Peyer's patch (tissue), 4 donors: ENCODE data around the gene PUSL1. TPM values are rescaled to one million over a fixed set of nuclear protein-coding genes. Genes with fewer than 3 reads are reported as not detected.

Source experiments
- DNase-seq, 3 donors: peaks; one replicate each; pipeline ENCODE4 v3.0.0-alpha.2; 2017 to 2019
- H3K27ac ChIP-seq, 4 donors: fragments of 200-600 bp; sonication (generic); one replicate each; pipeline ENCODE4 v1.5.1; 2016 to 2019
- H3K27me3 ChIP-seq, 2 donors: fragments of 200-600 bp; sonication (generic); one replicate each; pipeline ENCODE4 v1.5.1; 2019
- H3K36me3 ChIP-seq, 3 donors: fragments of 200-600 bp; sonication (generic); one replicate each; pipeline ENCODE4 v1.5.1; 2016 to 2019
- H3K4me1 ChIP-seq, 4 donors: fragments of 200-600 bp; sonication (generic); one replicate each; pipeline ENCODE4 v1.5.1; 2016 to 2019
- H3K4me3 ChIP-seq, 4 donors: fragments of 200-600 bp; sonication (generic); 1 replicate in 3 of 4; 2 replicates in 1 of 4; pipeline ENCODE4 v1.5.1; 2016 to 2019; ENCODE audit warnings: mild to moderate bottlenecking in 1 of 4
- H3K9me3 ChIP-seq, 4 donors: fragments of 200-600 bp; sonication (generic); one replicate each; pipeline ENCODE4 v1.5.1; 2016 to 2019; ENCODE audit warnings: mild to moderate bottlenecking in 1 of 4
- POLR2A ChIP-seq, 2 donors: fragments of 450-650 bp; IDR thresholded peaks; one replicate each; pipeline ENCODE4 v1.5.1; 2017; ENCODE audit warnings: antibody characterized with exemption in 2 of 2, mild to moderate bottlenecking in 2 of 2, moderate library complexity in 2 of 2
- small RNA-seq, 2 donors: library from RNA; depleted of rRNA; stranded (forward); fragments of <200 nt; gene quantifications; one replicate each; pipeline ENCODE3, GENCODE V24; 2016
- total RNA-seq, 4 donors: library from RNA; depleted of rRNA; stranded (reverse); fragments of >200 nt; gene quantifications; one replicate each; pipeline ENCODE4 v1.1.0, GENCODE V29; 2016
- TF ChIP-seq, protein P1 (sequence below), 6 experiments: fragments of 450-650 bp in 4 of 6; fragments of 200-600 bp in 2 of 6; sonication (generic) in 1 of 6; IDR thresholded peaks; one replicate each; pipeline ENCODE4 v1.5.1; 2017 to 2019; ENCODE audit warnings: antibody characterized with exemption in 6 of 6, mild to moderate bottlenecking in 3 of 6, moderate library complexity in 1 of 6

Gene PUSL1
- total RNA-seq, 4 donors from 2014 or later, result 12.4 to 38.9 (median 24.4) TPM

DNA sequence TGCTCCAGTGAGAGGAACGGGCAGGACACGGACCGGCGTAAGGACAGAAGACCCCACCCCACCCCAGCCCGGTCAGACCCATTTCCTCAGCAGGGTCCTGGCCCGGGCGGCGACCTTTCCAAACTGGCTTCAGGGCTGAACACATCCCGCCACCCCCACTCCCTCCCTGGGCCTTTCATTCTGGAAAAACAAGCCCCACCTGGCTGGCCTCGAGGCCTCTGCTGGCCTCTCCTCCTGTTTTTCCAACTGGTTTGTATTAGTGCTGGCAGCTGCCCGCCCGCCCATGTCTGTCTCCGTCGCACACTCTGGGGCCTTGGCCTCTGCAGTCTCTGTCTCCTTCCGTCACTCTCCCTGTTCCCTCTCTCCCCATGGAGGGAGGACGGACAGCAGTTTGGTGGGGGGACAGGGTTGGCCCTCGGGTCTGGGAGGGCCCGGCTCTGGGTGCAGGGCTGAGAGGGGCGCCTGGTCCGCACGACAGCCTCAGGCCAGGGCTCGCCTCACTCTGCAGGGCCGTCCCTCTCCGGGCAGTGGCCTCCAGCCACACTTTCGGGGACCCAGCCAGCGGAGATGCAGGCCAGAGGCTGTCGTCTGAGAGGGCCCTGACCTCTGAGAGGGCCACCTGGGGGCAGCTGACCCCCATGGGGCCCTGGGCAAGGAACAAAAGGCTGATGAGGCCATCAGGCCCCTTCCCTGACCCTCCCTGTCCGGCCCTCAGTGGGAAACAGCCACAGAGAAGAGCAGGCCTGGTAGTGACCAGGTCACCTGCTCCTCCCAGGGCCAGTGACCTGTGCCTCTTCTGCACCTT lies 51.5 kb downstream of the PUSL1 start:
- Histone ChIP-seq H3K27ac (peak overlapping the region; percentile 41 to 92 (median 76)), H3K27me3 (peaks cover 0 to 8% of the 10 kb centered on the region in 2 donors)

DNA sequence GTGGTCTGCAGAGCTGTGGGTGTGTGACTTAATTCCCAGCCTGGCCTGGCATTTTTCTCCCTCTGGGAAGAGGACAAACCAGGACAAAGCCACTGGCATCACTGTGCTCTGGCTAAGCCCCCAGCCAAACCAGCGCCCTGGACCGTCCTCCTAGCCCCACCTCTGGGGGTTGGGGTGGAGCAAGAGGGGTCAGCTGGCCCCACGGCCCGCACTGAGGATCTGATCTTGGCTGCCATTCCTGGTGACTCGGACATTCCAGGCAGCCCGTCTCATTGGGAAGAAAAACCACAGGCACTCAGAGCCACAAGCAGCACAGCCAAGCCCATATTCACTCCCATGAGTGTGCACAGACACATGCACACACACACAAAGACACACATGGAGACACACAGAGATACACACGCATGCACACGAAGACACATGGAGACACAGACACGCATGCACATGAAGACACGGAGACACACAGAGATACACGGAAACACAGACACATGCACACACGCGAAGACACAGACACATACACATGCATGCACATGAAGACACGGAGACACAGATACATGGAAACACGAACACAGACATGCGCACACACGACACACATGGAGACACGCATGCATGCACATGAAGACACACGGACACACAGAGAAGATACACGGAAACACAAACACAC lies 52.2 kb downstream of the PUSL1 start:
- H3K4me3 ChIP-seq, result no peak overlapping the region
- H3K4me1 ChIP-seq, result peaks cover 0 to 45% (median 2%) of the 10 kb centered on the region in 4 donors
- no peaks in the 10 kb centered on the region for H3K9me3 ChIP-seq
- no peaks in the 10 kb centered on the region for H3K27me3 ChIP-seq
- H3K36me3 ChIP-seq, result no peaks in the 10 kb centered on the region
- peak overlapping the region; percentile 41 to 92 (median 76) for H3K27ac ChIP-seq
- no peak for TF ChIP-seq POLR2A (IDR thresholded peaks at IDR 0.05)
- TF ChIP-seq, protein P1, sequence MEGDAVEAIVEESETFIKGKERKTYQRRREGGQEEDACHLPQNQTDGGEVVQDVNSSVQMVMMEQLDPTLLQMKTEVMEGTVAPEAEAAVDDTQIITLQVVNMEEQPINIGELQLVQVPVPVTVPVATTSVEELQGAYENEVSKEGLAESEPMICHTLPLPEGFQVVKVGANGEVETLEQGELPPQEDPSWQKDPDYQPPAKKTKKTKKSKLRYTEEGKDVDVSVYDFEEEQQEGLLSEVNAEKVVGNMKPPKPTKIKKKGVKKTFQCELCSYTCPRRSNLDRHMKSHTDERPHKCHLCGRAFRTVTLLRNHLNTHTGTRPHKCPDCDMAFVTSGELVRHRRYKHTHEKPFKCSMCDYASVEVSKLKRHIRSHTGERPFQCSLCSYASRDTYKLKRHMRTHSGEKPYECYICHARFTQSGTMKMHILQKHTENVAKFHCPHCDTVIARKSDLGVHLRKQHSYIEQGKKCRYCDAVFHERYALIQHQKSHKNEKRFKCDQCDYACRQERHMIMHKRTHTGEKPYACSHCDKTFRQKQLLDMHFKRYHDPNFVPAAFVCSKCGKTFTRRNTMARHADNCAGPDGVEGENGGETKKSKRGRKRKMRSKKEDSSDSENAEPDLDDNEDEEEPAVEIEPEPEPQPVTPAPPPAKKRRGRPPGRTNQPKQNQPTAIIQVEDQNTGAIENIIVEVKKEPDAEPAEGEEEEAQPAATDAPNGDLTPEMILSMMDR (IDR thresholded peaks at IDR 0.05), result no peak
- DNase-seq, result no peak

More for the DNA sequence above, 51.5 kb downstream of the PUSL1 start:
- TF ChIP-seq, protein P1 (IDR thresholded peaks at IDR 0.05), result no peak
- Histone ChIP-seq H3K4me1 (peaks cover 0 to 52% (median 9%) of the 10 kb centered on the region in 4 donors), H3K4me3 (no peak overlapping the region), H3K9me3 (no peaks in the 10 kb centered on the region), H3K36me3 (no peaks in the 10 kb centered on the region)
- DNase-seq, result no peak

Small RNA genes lying within 50 kb of the gene (small RNA-seq; reads per million reads assigned to genes)
- 0 reads per million in 2 donors for gene MIR6726

Other genes starting within 250 kb of the PUSL1 start
- 1 to 10 TPM in 1 of 4 donors, not detected in 3; 1.3 TPM for gene RNF223, start 234.3 kb upstream of the PUSL1 start, total RNA-seq
- gene C1orf159, start 192.5 kb upstream of the PUSL1 start, total RNA-seq, result 10 to 100 TPM; 14.0 to 32.0 (median 22.7) TPM
- gene TTLL10, start 134.7 kb upstream of the PUSL1 start, total RNA-seq, result 1 to 10 TPM in 3 of 4 donors, not detected in 1; 1.6 to 3.6 (median 1.8) TPM
- 10 to 100 TPM in 1 of 4 donors, 1 to 10 TPM in 1, under 1 TPM in 1, not detected in 1; 0.70 to 38.0 (median 3.2) TPM for gene TNFRSF18, start 102.0 kb upstream of the PUSL1 start, total RNA-seq
- 1 to 10 TPM in 3 of 4 donors, not detected in 1; 1.6 to 9.1 (median 2.8) TPM for gene TNFRSF4, start 94.4 kb upstream of the PUSL1 start, total RNA-seq
- gene SDF4, start 76.6 kb upstream of the PUSL1 start, total RNA-seq, result 100 to 1,000 TPM in 3 of 4 donors, 10 to 100 TPM in 1; 88.3 to 280 (median 177) TPM
- 10 to 100 TPM in 2 of 4 donors, 1 to 10 TPM in 2; 9.1 to 13.4 (median 10.6) TPM for gene B3GALT6, start 76.4 kb upstream of the PUSL1 start, total RNA-seq
- 10 to 100 TPM in 3 of 4 donors, not detected in 1; 23.3 to 58.0 (median 44.2) TPM for gene C1QTNF12, start 61.9 kb upstream of the PUSL1 start, total RNA-seq
- gene UBE2J2, start 34.7 kb upstream of the PUSL1 start, total RNA-seq, result 10 to 100 TPM; 25.6 to 64.2 (median 55.3) TPM
- gene SCNN1D, start 28.2 kb upstream of the PUSL1 start, total RNA-seq, result 10 to 100 TPM in 3 of 4 donors, not detected in 1; 10.9 to 21.6 (median 16.9) TPM
- gene ACAP3, start 667 bp upstream of the PUSL1 start, total RNA-seq, result 100 to 1,000 TPM in 2 of 4 donors, 10 to 100 TPM in 2; 78.1 to 156 (median 110) TPM
- gene INTS11, start 16.1 kb downstream of the PUSL1 start, total RNA-seq, result 100 to 1,000 TPM; 146 to 359 (median 273) TPM
- gene CPTP, start 16.2 kb downstream of the PUSL1 start, total RNA-seq, result 10 to 100 TPM; 10.7 to 94.0 (median 84.6) TPM
- 1 to 10 TPM; 2.1 to 5.8 (median 3.0) TPM for gene TAS1R3, start 22.7 kb downstream of the PUSL1 start, total RNA-seq
- gene DVL1, start 40.8 kb downstream of the PUSL1 start, total RNA-seq, result 100 to 1,000 TPM in 3 of 4 donors, 10 to 100 TPM in 1; 76.0 to 196 (median 164) TPM
- 10 to 100 TPM; 11.7 to 56.1 (median 35.6) TPM for gene MXRA8, start 50.0 kb downstream of the PUSL1 start, total RNA-seq
- 100 to 1,000 TPM; 122 to 172 (median 134) TPM for gene AURKAIP1, start 66.6 kb downstream of the PUSL1 start, total RNA-seq
- 1,000 to 10,000 TPM in 1 of 4 donors, 100 to 1,000 TPM in 3; 216 to 1,008 (median 423) TPM for gene CCNL2, start 90.7 kb downstream of the PUSL1 start, total RNA-seq
- gene MRPL20, start 98.7 kb downstream of the PUSL1 start, total RNA-seq, result 10 to 100 TPM; 58.2 to 94.1 (median 78.2) TPM
- gene ANKRD65, start 112.7 kb downstream of the PUSL1 start, total RNA-seq, result 10 to 100 TPM in 1 of 4 donors, 1 to 10 TPM in 2, under 1 TPM in 1; 0.54 to 11.6 (median 2.0) TPM
- gene VWA1, start 127.1 kb downstream of the PUSL1 start, total RNA-seq, result 10 to 100 TPM in 1 of 4 donors, 1 to 10 TPM in 3; 3.2 to 14.0 (median 6.7) TPM
- gene ATAD3C, start 141.1 kb downstream of the PUSL1 start, total RNA-seq, result under 1 TPM in 1 of 4 donors, not detected in 3; 0.27 TPM
- 100 to 1,000 TPM in 1 of 4 donors, 10 to 100 TPM in 3; 26.9 to 130 (median 35.0) TPM for gene ATAD3B, start 163.2 kb downstream of the PUSL1 start, total RNA-seq
- 10 to 100 TPM; 14.9 to 72.6 (median 24.4) TPM for gene ATAD3A, start 203.6 kb downstream of the PUSL1 start, total RNA-seq
- 1 to 10 TPM in 1 of 4 donors, not detected in 3; 3.6 TPM for gene TMEM240, start 232.0 kb downstream of the PUSL1 start, total RNA-seq